ENCODE results near the gene CACNA1G.

DNA sequence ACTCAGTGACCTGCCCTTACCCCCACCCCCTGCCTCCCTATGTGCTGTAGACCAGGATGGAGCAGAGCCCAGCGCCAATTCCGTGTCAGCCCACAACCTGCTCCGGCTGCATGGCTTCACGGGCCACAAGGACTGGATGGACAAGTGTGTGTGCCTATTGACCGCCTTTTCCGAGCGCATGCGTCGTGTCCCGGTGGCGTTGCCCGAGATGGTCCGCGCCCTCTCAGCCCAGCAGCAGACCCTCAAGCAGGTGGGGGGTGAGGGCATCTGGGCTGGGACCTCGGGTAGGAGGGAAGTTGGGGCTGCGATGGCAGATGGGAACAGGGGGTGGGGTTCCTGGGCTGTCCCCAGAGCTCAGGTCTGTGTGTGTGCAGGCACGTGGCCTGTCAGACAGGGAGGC is 6.3 kb upstream of the CACNA1G start:
- TF ChIP-seq, protein P1, sequence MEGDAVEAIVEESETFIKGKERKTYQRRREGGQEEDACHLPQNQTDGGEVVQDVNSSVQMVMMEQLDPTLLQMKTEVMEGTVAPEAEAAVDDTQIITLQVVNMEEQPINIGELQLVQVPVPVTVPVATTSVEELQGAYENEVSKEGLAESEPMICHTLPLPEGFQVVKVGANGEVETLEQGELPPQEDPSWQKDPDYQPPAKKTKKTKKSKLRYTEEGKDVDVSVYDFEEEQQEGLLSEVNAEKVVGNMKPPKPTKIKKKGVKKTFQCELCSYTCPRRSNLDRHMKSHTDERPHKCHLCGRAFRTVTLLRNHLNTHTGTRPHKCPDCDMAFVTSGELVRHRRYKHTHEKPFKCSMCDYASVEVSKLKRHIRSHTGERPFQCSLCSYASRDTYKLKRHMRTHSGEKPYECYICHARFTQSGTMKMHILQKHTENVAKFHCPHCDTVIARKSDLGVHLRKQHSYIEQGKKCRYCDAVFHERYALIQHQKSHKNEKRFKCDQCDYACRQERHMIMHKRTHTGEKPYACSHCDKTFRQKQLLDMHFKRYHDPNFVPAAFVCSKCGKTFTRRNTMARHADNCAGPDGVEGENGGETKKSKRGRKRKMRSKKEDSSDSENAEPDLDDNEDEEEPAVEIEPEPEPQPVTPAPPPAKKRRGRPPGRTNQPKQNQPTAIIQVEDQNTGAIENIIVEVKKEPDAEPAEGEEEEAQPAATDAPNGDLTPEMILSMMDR (IDR thresholded peaks at IDR 0.05), result no peak
- TF ChIP-seq POLR2AphosphoS5 (IDR thresholded peaks at IDR 0.05), result no peak

Data from prostate gland (tissue), 2 donors.